Stimulated activated CD8-positive, alpha-beta memory T cell treated with anti-CD3 and anti-CD28 coated beads, Interleukin-15, amount 100 ng/mL, for 48 hours (primary cell): ENCODE measurements around the gene YAF2.

Experiments
- DNase-seq, 2 donors: peaks; one replicate each; pipeline ENCODE4 v3.0.0-alpha.2; 2020; ENCODE audit warnings: low read depth in 2 of 2

The YAF2 gene, protein sequence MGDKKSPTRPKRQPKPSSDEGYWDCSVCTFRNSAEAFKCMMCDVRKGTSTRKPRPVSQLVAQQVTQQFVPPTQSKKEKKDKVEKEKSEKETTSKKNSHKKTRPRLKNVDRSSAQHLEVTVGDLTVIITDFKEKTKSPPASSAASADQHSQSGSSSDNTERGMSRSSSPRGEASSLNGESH

DNA sequence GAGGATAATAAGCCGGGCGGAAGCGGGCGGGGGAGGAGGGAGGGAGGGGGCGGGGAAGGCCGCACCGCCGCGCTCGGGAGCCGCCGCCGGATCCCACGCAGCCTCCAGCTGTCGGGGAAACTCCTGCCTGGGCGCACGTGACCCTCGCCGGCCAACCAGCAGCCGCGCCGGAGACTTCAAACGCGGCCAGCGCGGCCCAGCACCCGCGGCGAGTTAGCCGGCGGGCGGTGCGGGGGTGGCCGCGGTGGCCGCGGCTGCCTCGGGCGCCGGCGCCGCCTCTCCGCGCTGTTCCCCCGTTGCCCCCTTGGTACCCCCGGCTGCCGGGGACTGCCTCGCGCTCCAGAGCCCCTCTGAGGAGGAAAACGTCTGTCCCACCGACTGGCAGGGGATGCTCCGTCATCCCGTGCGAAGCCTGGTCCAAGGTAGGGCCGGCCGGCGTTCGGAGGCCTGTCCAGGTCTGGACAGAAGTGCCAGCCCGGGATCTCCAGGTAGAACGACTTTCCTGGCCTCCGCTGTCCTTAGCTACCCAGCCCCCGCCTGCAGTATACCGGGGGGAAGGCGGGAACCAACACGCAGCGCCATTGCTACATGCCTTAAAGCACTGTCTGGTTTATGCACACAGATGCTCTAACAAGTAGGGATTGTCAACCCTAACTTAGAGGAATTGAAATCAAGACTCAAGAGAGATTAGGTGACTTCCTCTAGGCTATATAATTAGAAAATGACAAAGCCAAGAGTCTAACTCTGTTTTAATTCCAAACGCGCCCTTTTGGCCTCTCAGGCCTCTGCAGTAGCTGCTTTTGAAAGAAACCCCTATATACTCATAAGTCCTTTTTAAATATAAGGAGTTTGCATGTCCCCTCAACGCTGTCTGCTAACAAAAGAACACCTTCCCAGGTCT is at the start of gene YAF2:
Gene YAF2, minus strand, starts transcription at position 9 of the 901 bp plus-strand sequence. CDS start 68 bp downstream, outside the sequence.
- DNase-seq: peak; percentile 83 to 86

DNA sequence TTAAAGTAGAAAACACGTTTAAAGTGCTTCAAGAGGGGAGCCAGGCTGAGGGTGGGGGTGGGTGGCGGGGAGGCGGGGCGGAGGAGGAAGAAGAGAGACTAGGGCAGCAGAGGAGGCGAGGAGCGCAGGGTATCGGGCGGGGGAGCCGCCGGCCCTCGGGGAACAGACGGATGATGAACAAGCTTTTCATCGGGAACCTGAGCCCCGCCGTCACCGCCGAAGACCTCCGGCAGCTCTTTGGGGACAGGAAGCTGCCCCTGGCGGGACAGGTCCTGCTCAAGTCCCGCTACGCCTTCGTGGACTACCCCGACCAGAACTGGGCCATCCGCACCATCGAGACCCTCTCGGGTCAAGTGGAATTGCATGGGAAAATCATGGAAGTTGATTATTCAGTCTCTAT is 48.7 kb upstream of the YAF2 start:
- no peak for DNase-seq

DNA sequence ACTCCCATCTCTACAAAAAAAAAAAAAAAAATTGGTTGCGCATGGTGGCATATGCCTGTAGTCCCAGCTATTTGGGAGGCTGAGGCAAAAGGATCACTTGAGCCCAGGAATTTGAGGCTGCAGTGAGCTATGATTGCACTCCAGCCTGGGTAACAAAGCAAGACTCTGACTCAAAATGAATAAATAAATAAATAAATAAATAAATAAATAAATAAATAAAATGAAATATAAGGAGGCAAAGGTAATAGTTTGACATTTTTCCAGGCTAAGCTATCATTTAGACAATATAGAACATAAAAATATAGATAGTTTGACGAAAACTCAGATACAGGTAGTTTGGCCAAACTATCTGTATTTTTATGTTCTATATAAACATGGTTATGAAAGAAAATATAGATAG is 47.4 kb upstream of the YAF2 start:
- no peak for DNase-seq

DNA sequence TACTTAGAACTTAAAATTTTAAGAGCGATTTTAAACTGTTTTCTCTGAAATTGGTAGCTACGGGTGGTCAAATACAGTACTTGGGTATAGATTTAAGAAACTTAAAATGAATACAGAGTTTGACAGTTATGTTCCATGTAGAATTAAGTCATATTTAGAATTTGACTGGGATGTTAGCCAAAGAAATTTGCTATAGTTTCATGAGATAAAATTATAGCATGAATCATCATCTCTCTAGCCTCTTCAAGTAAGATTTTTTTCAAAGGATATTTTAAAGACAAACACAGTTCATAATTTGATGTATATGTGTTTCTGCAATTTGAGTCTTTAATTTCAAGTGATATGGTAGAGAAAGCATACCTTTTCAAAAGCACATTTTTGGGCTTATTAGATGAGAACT is 46.8 kb upstream of the YAF2 start:
- DNase-seq: no peak

DNA sequence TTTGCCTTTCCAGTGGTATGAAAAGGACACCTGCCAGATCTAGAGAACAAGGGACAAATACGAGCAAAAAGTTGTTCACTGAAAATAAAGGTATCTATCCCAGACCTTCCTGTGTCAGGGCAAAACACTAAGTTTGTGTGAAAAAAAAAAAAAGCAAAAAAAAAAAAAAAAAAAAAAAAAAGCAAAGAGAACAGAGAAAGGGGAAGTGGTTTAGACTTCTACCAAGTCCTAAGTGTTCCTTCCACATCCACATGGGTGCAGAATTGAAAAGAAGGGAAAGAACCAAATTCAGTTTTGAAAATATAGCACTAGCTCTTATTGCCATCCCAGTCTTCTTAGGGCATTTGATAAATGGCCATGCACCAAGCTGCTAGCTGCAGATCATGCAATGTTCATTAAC is 46.1 kb upstream of the YAF2 start:
- no peak for DNase-seq

DNA sequence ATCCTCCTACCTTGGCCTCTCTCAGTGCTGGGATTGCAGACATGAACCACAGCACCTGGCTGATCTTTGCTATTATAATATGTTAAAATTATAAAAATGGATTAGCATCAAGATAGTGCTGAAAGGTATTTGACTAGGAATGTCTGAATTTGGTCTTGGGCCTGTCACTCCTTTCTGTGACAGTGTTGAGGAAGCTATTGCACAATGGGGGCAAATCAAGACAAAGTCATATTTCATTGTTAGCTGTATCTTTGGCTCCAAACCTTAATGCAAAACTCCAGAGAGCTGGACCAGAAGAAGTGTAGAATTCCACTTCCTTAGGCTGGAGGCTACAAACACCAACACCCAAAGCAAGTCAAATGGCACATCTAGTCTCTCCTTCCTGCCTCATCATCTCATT is 45.7 kb upstream of the YAF2 start:
- DNase-seq: no peak

DNA sequence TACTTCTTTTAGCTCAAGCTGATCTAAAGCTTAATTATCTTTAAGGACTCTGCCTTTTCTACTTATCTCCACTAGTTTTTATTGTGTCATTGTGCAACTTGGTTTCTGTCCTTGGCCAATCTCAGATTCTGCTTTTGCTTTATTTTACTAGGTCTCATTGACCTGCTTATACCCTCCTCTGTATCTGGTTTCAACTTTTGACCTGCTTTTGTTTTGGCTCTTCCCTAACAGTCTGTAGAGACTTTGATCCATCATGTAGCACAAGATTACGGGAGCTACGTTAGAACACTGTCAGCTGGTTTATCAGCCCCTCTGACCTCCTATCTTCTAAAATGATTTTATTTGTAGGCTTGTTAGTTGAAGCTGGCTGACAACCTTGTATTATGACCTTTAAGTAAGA is 44.2 kb upstream of the YAF2 start:
- DNase-seq: no peak

DNA sequence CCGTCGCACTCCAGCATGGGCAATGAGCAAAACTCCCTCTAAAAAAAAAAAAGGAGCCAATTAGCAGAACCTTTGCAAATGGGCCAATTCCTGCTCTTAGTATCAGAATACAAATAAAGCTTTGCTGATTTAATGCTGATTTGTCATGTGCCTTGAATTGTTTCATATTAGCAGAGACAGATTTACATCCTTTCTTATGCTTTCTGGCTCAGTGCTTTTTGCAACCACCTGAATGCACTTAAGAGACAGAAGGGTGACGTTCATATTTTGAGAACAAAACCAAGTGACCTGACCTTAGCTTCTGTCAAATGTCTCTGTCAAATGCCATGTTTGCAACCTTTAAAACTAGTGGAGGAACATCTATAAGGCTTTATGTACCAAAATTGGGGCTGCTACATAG is 43.8 kb upstream of the YAF2 start:
- DNase-seq: no peak

DNA sequence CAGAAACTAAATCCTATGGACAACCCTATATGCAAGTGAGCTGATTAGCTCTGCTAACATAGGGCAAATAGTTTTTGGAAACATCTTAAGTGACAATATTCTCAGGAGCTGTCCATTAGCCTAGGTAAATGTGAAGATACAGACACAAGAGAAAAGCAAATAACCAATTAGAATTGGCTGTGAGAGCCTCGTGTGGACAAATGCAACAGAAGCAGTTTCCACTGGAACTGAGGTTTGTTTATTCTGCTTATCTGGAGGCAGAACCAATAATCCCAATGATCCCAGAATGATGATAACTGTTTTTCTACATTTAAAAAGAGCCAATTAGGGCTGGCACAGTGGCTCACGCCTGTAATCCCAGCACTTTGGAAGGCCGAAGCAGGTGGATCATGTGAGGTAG is 43.2 kb upstream of the YAF2 start:
- no peak for DNase-seq

DNA sequence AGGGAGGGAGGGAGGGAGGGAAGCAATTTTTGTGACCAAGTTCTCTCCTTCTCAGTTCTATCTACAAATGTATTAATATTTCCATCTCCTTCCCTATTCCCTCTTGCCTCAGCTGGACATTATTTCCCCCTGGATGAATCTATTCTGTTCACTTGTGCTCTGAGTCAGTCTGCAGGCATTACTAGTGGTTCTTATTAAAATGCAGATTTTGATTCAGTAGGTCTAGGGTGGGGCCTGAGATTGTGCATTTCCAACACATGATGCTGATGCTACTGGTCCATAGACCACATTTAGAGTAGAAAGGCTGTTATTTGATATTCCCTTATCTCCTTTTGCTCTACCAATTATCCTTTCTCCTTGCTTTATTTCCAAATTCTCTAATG is 40.1 kb upstream of the YAF2 start:
- DNase-seq: no peak

DNA sequence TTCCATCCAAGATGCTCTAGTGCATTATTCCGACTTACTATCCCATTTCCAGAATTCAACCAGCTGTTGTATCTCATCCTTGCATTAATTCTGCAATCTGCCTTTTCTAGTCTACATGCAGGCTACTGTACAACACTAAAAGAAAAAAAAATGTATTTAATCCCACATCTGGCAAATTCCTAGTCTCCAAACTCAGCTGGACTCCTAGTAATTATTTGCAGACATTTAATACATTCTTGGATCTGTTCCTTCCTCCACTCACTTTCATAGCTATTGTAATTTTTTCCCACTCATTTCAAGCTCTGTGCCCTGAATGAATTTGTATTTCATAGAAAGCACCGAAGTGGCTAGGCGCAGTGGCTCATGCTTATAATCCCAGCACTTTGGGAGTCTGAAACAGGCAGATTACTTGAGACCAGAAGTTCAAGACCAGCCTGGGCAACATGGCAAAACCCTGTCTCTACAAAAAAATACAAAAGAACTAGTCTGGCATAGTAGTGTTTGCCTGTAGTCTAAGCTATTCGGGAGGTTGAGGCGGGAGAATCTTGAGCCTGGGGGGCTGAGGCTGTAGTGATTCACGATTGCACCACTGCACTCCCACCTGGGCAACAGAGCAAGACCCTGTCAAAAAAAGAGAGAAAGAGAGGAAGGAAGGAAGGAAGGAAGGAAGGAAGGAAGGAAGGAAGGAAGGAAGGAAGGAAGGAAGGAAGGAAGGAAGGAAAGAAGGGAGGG is 39.5 kb upstream of the YAF2 start:
- DNase-seq: no peak

DNA sequence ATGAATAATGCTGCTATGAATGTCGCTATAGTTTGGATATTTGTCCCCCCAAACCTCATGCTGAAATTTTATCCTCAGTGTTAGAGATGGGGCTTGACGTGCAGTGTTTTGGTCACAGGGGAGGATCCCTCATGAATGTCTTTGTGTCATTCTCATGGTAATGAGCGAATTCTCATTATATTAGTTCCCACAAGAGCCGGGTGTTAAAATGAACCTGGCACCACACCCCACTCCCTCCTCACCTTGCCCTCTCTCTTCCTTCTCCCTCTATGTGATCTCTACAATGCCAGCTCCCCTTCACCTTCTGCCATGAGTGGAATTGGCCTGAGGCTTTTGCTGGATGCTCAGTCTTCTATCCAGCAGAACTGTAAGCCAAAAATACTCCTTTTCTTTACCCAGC is 37.5 kb upstream of the YAF2 start:
- no peak for DNase-seq

DNA sequence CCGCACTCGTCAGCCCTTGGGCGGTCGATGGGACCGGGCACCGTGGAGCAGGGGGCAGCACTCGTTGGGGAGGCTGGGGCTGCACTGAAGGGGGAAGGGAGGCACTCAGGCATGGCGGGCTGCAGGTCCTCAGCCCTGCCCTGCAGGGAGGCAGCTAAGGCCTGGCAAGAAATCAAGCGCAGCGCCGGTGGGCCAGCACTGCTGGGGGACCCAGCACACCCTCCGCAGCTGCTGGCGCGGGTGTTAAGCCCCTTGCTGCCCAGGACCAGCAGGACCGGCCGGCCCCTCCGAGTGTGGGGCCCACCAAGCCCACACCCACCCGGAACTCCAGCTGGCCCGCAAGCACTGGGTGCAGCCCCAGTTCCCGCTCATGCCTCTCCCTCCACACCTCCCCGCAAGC is 35.7 kb upstream of the YAF2 start:
- DNase-seq: no peak

DNA sequence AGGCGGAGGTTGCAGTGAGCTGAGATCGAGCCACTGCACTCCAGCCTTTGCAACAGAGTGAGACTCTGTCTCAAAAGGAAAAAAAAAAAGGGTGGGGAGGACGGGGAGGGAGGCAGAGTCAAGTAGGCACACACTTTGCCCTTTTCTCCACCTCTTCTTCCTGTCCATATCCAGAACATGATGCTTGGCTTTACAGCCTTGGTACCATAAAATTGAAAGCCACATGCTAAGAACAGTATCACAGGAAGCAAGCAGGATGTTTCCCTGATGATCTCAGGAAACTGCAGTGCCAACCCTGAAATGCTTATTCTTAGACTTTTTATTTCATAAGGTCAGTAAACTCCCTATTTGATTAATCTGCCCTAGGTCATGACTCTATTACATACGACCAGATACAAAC is 32.5 kb upstream of the YAF2 start:
- no peak for DNase-seq

DNA sequence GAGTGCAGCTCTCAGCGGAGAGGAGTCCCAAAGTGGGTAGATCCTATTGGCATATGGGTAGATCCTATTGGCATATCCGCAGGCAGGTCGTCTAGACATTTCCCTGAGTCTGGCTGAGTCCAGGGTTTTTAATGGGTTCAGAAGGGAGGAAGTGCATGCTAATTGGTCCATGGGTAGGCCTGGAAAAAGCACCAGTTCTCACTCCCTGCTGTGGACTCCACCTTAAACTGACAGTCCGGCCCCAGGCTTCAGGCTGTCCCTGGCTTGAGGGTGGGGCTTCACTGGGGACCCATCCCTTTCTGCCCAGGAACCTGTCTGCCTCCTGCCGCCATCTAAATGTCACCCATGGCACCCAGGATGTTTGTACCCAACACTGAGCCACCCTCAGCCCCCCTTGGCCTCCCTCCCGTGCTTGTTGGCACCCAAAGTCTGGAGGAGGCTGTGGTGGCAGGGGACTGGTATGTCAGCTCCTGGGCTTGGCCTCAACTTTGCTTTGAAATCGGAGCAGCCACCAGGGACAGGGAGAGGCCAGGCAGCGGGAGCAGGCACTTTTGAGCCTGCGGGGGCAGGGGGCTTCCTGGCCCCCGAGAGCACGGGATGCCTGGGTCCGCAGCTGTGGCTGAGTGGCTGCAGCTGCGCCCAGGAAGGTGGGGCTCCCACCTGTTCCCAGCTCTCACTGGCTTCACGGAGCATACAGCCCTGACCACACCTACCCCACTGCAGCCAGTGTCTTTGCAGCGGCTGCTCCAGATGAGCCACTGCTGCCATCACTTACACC is 29.6 kb upstream of the YAF2 start:
- no peak for DNase-seq

DNA sequence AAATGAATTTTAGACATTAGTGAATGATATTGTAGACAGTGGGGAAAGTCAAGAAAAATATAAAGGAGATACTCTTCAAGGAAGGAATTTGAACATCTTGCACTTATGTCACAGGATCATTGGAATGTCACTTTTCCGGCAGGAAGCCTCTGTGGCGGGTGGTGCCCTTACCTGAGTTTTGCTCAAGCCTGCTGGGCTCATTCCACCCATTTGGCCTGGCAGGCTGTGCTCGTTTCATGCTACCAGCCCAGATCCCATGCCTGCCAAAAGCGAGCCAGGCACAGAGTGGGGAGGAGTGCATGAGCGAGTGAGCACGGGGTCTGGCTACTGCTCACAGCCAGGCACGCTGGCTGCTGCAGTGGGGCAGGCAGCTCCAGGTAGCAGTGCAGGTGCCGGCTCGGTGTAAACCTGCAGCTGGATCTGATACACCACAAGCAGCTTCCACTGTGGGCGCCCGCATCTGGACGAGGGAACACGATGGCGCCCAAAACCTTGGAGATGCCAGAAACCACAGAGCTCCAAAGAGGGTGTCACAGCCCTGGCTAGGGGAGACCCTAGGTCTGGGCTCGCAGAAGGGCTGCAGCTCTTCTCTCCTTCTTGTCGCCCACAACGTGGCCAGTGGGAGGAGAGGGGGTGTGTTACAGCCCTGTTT is 28.7 kb upstream of the YAF2 start:
- DNase-seq: no peak

DNA sequence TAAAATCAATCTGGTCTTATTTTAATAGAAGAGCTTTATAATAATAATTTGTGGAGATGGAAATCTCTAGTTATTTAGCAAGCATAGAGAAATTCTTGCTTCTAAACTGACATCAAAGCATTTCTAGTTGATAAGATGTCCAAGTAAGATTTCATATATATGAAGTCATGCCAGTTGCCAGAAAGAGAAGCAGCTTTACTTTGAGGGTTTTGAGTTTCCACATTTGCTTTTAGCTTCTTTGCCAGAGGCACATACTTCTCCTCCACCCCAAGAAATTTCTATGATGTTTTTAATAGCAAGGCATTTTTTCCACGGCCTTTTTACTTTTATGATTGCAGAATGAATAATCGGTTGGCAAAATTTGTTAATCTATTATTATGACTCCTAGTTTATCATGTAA is 24.2 kb upstream of the YAF2 start:
- no peak for DNase-seq

DNA sequence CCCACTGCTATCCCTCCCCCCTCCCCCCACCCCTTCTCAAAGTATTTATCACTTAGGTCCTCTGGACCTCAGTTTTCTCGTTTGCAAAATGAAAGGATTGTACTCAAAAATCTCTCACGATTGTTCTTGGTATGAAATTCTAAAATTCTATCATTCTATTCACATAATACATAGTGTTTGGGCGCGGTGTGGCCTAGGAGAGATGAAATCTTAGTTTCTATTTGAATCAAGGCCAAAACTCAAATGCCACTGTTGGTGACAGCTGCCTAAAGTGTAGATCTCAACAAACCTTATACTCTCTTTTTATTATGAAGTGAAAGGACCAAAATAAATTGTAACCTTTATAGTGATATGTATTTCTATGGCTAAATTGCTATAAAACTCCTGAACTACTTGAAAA is 23.7 kb upstream of the YAF2 start:
- DNase-seq: no peak

DNA sequence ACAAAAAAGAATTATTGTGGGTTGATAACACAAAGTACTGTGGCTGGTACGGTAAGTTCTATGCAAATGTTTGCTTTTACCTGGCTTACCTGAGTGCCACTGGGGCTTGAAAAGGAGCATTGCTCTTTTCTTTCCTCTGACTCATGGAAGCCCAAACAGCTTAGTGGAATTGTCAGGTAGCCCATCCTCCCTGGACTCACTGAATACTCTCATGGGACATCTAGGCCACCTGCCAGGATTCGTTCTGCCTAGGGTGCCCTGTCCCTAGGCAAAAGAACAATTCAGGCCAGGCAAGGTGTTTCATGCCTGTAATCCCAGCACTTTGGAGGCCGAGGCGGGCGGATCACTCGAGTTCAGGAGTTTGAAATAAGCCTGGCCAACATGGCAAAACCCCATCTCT is 22.5 kb upstream of the YAF2 start:
- DNase-seq: no peak

DNA sequence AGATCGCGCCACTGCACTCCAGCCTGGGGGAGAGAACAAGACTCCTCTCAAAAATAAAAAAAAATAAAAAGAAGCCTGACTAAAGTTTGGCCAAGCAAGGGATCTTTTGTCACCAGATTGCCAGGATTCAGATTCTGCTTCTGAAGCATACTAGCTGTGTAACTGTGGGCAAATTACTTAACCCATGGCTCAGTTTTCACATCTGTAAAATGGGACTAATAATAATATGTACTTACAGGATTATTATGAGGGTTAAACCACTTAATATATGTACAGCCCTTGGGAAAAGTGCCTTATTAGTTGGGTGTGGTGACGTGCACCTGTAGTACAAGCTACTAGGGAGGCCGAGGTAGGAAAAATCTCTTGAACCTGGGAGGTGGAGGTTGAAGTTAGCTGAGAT is 21.7 kb upstream of the YAF2 start:
- no peak for DNase-seq

DNA sequence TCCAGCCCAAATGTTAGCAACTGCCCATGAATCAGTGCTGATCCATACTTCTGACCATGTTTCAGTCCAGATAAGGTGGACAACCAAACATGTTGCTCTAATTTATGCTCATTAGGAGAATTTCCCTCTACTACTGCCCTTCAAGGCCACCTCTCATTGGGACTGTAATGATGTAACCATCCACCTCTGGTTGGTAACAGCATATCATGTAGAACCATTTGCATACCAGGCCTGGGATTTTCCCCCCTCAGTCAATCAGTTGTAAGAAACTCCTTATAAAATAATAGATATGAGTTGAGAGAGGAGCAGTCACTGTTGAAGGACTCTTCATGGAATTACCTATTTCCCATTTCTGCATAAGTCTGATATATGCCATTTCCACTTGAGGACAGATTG is 17.8 kb upstream of the YAF2 start:
- DNase-seq: no peak
